HTERT RPE-1 (cell line): ENCODE results near the gene ADPRHL1.

Experiments
- in situ Hi-C: fragments of 300-500 bp; cut with MboI; formaldehyde crosslinking; loops from 4 replicates; pipeline ENCODE4 v1.14.3; 2020; ENCODE audit warnings: low sequenced_read_pairs

Gene ADPRHL1

GRCh38 chr13:113353254-113353653 is 100.0 kb downstream of the ADPRHL1 start:
- in situ Hi-C loops: no loop called here

- in situ Hi-C loops: no loop called here
Measured at GRCh38 chr13:113351514-113352026, 101.7 kb downstream of the ADPRHL1 start.

GRCh38 chr13:113350938-113351335 is 102.4 kb downstream of the ADPRHL1 start:
- in situ Hi-C loops: no loop called here

- in situ Hi-C loops: no loop called here
Measured at GRCh38 chr13:113350065-113350937, 103.0 kb downstream of the ADPRHL1 start.
